NCI-H1417 (cell line): ENCODE data around the gene DCHS1.

Source experiments
- DNase-seq, 3 experiments: peaks; one replicate each; lab custom pipeline; 2025; lab: John Stamatoyannopoulos, UW

The DCHS1 gene, protein sequence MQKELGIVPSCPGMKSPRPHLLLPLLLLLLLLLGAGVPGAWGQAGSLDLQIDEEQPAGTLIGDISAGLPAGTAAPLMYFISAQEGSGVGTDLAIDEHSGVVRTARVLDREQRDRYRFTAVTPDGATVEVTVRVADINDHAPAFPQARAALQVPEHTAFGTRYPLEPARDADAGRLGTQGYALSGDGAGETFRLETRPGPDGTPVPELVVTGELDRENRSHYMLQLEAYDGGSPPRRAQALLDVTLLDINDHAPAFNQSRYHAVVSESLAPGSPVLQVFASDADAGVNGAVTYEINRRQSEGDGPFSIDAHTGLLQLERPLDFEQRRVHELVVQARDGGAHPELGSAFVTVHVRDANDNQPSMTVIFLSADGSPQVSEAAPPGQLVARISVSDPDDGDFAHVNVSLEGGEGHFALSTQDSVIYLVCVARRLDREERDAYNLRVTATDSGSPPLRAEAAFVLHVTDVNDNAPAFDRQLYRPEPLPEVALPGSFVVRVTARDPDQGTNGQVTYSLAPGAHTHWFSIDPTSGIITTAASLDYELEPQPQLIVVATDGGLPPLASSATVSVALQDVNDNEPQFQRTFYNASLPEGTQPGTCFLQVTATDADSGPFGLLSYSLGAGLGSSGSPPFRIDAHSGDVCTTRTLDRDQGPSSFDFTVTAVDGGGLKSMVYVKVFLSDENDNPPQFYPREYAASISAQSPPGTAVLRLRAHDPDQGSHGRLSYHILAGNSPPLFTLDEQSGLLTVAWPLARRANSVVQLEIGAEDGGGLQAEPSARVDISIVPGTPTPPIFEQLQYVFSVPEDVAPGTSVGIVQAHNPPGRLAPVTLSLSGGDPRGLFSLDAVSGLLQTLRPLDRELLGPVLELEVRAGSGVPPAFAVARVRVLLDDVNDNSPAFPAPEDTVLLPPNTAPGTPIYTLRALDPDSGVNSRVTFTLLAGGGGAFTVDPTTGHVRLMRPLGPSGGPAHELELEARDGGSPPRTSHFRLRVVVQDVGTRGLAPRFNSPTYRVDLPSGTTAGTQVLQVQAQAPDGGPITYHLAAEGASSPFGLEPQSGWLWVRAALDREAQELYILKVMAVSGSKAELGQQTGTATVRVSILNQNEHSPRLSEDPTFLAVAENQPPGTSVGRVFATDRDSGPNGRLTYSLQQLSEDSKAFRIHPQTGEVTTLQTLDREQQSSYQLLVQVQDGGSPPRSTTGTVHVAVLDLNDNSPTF (N-terminal part only)

DNA sequence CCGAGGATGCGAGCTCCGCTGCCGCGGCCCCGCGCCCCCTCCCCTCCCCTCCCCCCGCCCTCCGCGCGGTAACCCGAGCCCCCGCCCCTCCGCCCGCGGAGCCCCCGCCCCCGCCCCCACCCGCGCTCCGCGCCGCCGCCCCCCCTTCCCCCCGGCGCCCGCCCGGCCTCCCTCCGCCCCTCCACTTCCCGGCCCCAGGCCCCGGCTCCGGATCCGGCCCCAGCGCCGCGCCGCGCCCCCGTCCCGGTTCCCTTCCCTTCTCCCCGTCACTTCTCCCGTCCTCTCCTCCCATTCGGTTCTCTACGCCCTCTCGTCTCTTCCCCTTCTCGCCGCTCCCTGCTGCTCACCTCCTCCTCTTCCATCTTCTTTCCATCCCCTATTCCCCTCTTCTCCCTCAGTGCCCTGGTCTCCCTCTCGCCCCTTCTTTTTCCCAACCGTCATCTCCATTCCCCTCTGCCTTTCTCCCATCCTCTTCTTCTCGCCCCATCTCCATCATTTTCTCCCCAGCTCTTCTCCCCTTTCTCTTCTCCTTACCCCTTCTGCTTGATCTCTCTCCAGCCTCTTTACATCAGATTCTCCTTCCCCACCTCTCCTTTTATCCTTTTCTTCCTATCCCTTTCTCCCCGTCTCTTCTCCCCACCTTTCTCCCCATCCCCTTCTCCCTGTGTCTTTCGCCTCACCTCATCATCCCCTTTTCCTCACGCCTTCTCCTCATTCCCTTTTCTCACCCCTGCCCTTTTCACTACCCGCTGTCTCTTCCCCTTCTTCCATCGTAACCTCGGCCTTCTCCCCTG, at the start of gene DCHS1:
DCHS1 (minus strand) TSS at position 20 of the 794 bp plus-strand sequence. CDS start 14,196 bp downstream, outside the sequence.
- DNase-seq = peak in 2 of 3 experiments; percentile 46 to 54

DNA sequence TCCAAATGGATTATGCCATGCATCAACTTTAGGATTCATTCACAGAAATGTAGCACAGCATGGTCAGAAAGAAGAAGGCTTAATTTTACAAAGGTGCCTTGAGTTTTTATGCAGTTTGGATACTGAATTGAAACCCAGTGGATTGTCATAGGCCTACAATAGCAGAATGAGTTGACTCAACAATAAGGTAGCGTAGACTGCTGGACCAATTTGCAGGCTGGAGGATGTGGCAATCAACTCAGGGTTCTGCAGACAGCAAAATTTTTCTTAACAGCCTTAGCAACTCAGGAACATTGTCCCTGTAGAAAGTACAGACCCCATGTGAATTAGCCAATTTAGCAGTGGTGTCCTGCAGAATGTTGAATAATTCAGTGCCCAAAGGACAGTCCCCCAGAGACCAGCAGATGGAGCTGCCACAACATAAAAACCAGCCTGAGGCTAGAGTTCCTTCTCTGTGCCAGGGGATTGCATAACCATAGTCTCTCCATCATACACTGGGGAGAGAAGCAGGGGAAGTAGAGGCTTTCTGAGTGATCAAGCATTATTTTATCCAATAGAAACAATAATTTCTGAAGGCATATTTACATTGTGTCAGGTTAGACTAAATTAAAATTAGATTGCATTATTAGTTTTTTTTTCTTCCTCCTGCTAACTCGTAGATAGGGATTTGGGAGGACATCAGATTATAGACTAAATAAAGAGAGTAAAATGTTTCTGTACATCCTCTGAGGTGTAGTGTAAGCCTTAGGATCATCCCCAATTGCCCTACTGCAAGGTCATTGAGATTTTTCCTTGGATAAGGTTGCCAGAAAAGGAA, 47.8 kb upstream of the DCHS1 start:
- peak; percentile 16 to 52 (median 23) for DNase-seq

DNA sequence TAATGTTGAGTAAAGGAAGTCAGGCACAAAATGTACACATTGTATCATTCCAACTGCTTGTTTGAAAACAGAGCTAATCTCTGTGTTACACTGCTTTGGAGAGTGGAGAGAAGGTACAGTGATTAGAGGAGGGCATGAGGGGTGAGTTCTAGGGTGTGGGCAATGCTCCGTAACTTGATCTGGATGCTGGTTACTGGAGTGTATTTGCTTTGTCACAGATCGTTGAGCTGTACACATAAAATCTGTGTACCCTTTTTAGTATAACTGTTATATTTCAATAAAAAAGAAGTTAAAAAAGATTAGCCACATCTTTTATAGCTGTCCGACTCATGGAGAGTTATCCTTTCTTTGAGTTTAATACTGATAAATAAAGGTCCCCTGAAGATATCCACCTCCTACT, 46.3 kb upstream of the DCHS1 start:
- DNase-seq = peak in 2 of 3 experiments; percentile 19 to 20

DNA sequence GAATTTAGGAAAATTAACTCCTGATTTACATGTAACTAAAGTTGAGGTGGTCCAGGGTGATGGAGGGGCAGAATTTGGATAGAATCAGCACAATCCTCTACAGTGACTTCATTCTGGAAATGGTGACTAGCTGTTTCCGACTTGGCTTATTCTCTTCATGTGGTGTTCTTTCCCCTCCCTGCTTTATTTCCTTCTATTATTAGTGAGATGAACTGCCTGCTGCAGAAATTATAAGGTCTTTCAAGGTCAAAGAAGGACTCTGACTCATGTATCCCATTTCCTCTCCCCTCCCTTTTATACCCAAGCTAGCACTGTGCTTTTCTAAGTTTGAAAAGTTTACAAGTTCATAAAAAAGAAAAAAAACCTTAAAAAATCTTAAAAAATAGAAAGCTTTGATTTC, 39.8 kb upstream of the DCHS1 start:
- no peak for DNase-seq

DNA sequence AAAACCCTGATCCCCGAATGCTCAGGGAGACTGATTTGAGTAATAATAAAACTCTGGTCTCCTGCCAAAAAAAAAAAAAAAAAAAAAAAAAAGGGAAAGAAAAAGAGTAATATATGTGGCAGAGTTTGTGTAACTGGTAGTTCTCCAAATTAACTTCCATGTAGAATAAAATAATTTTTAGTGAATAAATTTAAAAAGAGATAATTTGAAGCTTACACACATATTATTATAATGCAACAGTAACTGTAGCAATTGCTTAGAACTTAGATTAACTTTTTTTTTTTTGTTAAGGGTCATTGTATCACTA, 38.6 kb upstream of the DCHS1 start:
- DNase-seq = no peak

DNA sequence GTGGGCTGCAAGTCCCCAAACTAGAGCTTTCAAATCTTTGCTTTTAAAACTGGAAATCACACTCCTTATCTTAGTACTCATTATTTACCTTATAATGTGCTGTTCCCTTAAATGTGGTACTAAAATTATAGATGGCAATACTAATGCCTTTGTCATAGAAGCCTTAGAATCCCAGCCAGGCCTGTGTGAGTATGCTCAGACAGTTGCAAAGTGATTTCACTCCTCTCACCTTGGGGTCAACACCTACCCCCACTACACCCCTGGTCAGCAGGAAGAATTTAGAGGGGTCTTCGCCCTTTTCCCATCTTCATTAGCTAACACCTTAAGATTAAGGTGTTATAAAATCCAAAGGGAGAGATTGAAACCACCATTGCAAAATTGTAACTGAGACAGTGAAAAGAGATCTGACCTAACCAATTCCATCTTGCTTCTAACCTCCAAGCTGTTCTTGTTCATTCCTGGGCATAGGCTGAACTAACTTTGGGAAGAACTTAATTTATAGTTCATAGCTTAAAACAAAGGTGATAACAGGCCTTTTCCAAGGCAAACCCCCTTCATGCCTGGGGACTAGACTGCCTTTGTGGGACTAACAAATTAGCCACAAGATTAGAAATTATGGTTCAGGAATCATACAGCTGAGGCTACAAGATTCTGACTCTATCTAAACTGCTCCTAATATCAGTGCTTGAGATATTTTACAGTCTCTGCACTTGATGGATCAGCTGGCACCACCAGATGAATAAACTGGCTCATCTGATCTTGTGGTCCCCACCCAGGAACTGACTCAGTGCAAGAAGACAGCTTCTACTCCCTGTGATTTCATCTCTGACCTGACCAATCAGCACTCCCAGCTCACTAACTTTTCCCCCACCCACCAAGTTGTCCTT, 38.0 kb upstream of the DCHS1 start:
- no peak for DNase-seq

DNA sequence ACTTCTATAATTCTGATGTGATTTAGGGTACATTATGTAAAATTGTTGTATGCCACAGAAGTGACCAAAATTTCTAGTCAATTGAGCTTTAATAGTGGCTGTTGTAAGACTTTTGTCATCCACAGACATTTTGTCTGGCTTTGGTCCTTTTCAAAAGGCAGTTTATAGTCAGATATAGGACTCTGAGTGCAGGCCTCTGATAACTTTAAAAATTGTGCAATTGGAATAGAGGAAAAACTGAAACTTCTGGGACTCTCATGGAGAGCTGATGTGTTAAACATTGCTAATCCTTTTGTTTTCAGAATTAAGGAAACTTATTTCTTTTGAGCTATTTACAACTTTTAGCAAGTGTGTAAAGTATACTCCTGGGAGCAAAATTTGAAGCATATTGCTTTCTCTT, 36.5 kb upstream of the DCHS1 start:
- DNase-seq = no peak

DNA sequence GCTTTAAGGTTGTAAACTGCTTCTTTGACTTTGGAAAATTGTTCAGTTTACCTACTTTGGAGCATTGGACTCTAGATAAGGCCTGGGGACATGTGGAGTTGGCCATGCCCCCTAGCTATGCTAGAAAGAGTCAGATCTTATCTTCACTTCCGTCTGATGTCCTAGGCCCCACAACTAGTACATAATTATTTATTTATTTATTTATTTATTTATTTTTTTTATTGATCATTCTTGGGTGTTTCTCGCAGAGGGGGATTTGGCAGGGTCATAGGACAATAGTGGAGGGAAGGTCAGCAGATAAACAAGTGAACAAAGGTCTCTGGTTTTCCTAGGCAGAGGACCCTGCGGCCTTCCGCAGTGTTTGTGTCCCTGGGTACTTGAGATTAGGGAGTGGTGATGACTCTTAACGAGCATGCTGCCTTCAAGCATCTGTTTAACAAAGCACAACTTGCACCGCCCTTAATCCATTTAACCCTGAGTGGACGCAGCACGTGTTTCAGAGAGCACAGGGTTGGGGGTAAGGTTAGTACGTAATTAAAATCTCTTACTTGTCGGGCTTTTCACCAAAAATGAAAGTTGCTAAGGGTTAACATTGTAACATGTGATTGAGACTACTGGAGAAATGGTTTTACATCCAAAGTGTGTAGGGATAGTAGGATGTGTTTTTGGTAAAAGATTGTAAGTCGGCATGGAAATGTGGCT, 35.0 kb upstream of the DCHS1 start:
- DNase-seq = peak in 2 of 3 experiments; percentile 30 to 36

DNA sequence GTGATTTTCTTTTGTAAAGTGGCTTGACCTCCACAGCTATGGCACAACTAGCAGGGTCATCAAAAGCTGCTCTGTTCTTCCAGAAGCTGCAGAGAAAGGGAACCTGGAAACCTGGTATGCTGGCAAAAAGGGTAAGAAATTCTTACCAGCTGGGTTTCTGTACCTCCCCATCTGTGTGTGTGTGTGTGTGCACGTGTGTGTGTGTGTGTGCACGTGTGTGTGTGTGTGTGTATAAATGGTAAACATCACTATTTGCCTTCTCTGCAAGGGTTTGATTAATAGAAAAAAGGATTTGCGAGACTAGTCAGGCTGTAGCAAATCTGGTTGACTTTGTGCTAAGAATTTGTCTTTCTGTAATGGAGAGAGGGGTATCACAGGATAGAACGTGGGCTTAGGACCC, 32.3 kb upstream of the DCHS1 start:
- DNase-seq = no peak

DNA sequence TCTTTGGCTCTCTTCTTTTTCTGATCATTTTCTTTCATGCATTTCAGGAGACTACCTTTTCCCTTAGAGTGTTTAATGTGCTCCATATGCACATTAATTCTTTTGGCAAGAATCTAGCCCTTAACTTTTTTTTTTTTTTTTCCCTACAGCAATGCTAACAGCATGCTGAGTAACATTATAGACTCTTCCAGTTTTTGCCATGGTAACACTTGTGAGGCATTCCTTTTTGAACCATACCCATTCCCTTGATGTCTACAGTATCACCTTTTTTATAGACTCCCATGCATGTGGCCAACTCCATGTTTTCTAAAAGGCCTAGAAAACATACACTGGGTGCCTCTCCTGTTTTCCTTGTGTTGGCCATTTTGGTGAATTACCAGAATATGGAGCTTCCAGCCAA, 30.4 kb upstream of the DCHS1 start:
- no peak for DNase-seq

DNA sequence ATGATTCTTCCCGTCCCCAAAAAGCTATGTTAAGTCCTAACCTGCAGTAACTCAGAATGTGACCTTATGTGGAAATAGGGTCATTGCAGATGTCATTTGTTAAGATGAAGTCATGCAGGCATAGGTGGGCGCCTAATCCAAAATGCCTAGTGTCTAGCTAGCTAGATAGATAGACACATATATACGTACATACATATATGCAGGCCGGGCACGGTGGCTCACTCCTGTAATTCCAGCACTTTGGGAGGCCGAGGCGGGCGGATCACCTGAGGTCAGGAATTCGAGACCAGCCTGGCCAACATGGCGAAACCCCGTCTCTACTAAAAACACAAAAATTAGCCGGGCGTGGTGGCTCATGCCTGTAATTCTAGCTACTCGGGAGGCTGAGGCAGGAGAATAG, 28.5 kb upstream of the DCHS1 start:
- peak in 1 of 3 experiments; percentile 46 for DNase-seq

DNA sequence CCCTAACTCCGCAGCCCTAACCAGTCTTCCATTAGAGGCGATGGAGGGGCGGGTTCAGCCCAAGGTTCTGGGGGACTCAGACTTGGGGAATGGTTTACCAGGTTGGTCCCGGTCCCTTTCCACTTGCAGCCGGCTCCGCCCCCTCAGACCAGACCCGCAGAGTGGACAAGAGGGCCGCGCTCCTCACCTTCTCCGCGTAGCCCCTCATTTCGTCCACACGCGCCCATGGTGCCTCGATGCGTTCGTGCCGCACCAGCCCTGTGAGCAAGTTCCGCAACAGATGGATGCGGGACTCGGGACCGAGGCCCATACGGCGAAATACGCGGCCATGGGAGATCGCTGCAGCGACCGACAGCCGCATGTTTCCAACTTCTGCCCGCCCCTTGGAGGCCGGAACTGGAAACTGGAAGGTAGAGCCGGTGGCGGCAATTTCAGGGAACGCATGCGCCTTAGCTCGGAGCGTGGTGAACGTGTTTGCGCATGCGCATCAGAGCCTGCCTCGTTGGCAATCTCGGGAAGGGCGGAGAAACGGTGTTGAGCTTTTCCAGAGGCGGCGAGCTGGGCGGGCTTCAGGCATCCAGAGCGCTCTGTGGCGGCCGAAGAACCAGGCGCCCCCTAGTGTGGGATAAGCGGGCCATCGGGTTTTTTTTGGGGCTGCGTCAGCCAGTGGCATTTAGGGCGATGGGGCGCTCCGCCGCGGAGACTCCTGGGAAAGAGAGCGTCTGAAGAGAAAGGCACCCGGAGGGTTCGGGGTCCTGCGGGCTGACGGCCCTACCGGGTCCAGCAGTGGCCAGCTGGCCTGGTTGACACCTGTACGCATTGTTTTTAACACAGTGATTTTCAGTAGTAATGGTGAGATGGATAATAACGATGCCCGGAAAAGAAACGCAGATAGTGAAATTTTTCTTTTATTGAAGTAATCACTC, 27.6 kb upstream of the DCHS1 start, which contains the start of gene MRPL17:
MRPL17 (minus strand) TSS at position 405 of the 926 bp plus-strand sequence; CDS start at position 361, 44 bp downstream.
- DNase-seq = peak; percentile 97 to 100 (median 99)

DNA sequence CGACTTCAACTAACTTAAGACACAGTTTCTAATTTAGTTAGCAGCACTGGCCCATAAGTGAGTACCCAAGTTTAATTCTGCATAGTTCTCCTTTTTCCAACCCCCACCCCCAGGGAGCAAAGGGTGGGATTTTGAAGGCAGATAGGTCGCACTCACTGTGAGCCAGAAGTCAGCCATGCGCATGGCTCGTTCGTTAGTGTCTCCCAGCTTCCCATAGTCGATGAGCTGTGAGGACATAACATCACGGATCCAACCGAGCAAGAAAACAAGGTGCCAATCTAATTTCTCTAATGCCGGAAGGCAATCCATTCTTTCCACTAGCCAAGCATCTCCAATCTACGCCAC, 27.0 kb upstream of the DCHS1 start:
- DNase-seq = no peak

DNA sequence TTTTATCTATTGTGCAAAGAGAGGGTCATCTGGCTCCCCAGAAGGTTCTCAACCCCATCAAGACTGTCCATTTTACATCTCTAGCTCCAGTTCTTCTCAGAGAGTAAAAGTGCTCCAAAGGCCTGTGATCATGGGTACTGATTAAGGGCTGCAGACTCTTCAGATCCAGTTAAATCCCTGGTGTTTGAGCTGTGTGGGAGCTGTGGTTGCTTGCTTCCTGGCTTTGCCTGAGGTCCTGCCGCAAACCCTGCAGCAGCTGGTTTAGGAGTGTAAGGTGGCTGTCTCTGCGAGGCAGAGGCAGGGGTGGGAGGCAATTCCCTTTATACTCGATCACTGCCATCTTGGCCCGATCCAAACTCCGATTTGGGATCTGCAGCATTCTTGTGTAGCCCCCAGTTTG, 26.3 kb upstream of the DCHS1 start:
- no peak for DNase-seq

DNA sequence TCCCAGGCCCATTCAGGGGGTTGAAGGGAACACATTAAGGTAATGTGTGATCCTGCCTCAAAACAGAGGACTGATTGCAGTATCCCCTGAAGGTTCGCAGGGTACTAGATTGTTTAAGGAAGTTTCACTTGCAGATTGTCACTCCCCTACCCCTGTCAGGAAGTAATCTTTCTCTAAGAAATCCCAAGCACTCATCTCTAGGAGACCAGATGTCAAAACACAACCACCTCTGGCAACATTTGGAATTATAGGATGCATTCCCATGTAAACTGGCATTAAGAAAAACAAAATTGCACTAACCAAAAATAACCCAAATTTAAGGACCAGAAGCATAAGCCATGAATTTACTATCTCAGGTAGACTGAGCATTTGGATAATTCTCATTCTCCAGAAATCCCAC, 25.9 kb upstream of the DCHS1 start:
- no peak for DNase-seq

DNA sequence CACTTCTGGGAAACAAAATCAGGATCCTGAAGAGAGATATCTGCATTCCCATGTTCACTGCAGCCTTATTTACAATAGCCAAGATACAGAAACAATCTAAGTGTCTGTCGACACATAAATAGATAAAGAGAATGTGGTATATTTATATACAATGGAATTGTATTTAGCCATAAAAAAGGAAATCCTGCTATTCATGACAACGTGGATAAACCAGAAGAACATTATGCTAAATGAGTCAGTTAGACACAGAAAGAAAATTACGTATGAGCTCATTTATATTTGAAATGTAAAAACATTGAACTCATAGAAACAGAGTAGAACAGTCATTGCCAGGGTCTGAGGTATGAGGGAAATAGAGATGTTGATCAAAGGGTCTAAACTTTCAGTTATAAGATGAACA, 21.4 kb upstream of the DCHS1 start:
- DNase-seq = no peak

DNA sequence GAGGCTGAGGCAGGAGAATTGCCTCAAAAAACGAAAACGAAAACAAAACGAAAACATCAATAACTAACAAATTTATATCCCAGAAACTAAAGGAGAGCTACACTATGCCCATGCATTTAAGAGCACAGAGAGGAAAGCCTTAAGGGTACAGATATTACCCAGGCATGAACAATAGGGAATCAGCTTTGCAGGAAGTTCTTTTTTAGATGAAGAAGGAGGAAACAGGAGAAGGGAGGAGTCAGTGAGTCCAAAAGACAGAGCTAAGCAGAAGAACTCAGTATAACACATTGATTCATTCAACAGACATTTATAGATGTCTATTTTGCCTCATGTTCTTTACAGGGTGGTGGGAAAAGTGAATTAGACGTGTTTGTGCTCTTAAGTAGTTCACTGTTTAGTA, 19.3 kb upstream of the DCHS1 start:
- no peak for DNase-seq

DNA sequence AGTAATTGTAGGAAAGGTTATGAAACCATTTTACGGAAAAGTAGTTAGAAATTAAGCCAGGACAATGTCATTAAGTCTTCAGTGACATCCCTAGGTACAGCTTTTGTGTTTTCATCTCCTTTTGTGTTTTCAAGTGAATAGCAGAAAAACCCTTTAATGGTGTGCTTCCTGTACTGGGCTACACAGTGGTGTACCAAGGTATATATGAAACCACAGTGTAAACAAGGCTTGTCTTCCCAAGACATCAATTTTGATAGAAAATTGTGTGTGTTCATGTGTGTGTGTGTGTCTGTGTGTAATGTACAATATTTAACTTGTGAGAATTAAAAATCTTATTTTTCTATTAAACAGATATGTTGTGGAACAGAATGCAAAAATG, 18.6 kb upstream of the DCHS1 start:
- no peak for DNase-seq
